GM19351 (cell line): ENCODE results near the gene EXOC3L1.

Source experiments
- ATAC-seq: cut with Tn5 transposase; IDR thresholded peaks from one replicate; pipeline ENCODE4 v1.9.1; 2021; ENCODE audit warnings: mild to moderate bottlenecking, moderate library complexity; ENCODE audit not compliant: unreplicated experiment

Gene EXOC3L1

GRCh38 chr16:67183627-67184452 lies 6.1 kb downstream of the EXOC3L1 start, which contains the start of gene MATCAP1:
TSS of gene MATCAP1 (minus strand) at chr16:67183963. CDS start at chr16:67180610, 3,353 bp downstream.
- peak; percentile 92 for ATAC-seq

GRCh38 chr16:67183284-67183626 lies 6.7 kb downstream of the EXOC3L1 start:
- ATAC-seq = no peak

- no peak for ATAC-seq
Measured at GRCh38 chr16:67182288-67182687, 7.6 kb downstream of the EXOC3L1 start.

DNA sequence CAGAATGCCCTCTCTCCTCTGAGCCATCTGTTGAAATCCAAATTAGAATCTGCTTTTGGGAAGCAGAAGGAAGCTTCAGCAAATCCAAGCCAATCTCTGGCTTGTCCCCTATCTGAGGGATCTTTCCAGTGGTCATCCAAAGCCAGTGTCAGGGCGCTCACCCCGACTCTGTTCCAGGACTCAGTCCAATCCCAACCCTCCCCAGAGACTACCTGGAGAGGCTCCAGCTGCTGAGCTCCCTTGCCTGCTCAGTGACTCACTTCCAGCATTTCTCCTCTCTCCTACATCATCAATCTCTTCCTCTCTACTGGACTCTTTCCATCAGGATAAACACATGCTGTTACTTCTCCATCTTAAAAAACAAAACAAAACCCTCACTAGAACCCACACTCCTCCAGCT lies 8.6 kb downstream of the EXOC3L1 start:
- no peak for ATAC-seq

DNA sequence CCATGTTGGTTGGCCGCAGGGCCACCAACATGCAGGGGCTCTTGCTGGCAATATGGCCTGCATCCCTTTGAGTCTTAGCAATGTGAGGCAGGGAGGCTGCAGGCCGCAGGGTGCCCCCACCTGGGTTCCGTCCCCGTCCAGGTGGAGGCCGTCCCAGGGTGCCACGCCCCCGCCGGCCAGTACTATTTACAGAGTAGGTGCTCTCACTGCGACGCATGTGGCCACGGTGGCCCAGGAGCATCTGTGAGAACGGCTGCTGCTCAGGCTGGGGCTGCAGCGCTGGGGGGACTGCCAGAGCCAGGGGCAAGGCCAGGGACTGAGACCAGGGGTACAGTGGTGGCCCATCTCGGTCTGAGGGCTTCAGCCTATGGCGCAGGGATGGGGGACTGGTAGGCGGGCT lies 9.8 kb downstream of the EXOC3L1 start:
- no peak for ATAC-seq

- no peak for ATAC-seq
Measured at GRCh38 chr16:67179421-67180080, 10.4 kb downstream of the EXOC3L1 start.

DNA sequence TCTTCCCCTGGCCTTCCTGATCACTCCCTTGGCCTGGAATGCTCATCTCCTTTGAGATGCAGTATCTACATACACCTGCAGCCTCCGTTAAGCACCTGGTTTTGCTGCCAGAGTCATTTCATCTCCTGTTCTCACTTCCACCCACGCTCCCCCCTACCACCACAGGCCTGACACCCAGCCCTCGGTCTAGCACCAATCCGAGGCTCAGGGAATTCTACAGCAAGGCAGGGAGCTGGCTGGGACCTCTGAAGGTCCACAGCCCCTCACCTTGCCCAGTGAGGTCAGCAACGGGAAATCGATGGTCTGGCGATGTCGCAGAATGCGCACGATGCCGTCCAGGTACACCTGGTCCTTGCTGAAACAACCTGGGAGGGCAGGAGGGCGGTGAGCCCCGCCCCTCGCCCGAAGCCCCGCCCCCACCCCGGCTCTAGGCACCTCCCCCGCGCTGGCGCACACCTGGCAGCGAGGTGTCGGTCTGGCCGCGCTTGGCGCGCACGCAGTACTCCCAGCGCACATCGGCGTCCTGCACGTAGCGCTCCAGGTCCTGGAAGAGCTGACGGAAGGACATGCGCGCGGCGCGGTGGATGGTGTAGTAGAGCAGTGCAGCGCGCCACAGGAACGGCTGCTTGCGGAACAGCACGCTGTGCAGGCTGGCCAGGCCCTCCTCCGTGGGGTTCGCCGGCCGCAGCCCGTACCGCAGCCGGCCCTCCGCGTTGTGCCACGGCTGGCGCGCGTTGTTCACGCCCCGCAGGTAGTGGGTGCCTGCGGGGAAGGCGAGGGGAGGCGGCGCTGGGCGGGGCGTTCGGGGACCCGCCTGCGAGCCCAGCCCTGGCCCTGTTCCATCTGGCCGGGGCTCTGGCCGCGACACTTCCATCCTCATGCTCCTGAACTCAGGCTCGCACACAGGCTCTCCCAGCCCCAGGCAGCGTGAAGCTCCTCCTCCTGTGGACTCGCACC lies 11.9 kb downstream of the EXOC3L1 start:
- no peak for ATAC-seq

- no peak for ATAC-seq
Measured at GRCh38 chr16:67176662-67177061, 13.3 kb downstream of the EXOC3L1 start.

- ATAC-seq = no peak
Measured at GRCh38 chr16:67174706-67175231, 15.2 kb downstream of the EXOC3L1 start.

GRCh38 chr16:67173808-67174705 lies 15.9 kb downstream of the EXOC3L1 start:
- peak; percentile 44 for ATAC-seq

DNA sequence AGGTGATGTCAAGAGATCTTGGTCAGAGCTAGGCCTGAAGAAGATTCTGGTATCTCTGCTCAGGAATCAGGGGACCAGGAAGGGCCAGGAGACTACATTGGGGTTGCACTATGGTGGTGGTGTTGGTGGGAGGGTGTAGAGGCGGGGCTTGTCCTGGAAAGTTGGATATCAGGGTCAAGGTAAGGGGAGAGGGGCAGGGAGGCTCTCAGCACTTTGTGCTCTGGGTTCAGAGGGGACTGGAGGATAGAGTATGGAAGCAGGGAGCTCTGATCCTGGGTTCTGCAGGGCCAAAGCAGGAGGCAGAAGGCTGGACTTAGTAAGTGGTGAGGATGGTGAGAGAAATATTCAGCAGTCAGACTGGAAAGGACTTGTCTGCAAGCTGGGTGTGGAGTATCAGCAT lies 16.6 kb downstream of the EXOC3L1 start:
- no peak for ATAC-seq

DNA sequence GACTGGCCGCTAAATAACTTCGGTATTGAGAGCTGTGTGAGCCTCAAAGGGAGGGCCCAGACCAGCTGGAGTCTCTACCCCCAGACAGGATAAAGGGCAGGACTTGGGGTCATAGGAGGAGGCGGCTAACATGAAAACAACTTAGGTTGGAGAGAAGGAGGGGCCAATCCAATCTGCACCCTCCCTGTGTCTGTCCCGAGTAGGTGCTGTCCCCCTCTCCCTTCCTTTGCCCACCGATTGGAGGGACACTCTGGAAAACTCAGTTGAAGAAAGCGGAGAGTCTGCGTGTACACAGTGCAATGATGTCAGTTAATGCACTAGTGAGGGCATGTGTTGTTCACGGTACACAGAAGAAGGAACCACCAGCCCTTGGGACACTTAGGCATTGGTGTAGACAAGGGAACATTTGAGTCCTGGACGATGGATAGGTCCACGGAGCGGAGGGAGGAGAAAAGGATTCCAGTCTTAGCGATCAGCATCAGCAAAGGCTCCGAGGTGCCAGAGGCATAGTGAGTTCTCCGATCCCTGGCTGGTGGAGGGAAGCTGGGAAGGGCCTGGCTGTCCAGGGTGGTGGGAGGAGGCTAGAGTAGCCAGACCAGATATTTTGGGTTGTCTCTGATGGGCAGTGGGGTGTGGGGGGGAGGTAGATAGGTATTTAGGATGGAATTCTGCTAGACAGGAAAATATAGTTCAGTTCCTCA lies 18.8 kb downstream of the EXOC3L1 start:
- ATAC-seq = no peak

- no peak for ATAC-seq
Measured at GRCh38 chr16:67170168-67170948, 19.6 kb downstream of the EXOC3L1 start, which contains the start of gene NOL3. TSS of gene NOL3 (plus strand) at chr16:67170538.

- ATAC-seq = no peak
Measured at GRCh38 chr16:67169642-67170167, 20.2 kb downstream of the EXOC3L1 start.

DNA sequence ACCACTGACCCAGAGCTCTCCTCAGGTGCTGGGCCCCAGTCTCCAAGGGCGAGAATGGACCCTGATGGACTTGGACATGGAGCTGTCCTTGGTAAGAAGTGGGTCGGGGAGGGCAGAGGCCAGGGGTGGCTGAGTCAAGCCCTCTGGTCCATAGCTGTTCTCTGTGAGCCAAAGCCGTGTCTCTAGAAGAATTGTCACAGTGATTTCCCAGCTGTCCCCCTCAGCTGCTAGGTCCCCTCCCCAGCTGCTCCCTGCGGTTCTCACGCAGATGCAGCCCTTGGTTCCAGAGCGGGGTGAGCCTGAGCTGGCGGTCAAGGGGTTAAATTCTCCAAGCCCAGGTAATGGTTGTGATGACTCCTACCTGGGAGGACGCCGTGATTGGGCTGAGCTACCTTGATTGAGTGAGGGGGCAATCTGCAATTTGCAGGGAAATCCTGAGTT lies 20.9 kb downstream of the EXOC3L1 start:
- no peak for ATAC-seq

GRCh38 chr16:67167588-67167987 lies 22.3 kb downstream of the EXOC3L1 start:
- ATAC-seq = no peak

DNA sequence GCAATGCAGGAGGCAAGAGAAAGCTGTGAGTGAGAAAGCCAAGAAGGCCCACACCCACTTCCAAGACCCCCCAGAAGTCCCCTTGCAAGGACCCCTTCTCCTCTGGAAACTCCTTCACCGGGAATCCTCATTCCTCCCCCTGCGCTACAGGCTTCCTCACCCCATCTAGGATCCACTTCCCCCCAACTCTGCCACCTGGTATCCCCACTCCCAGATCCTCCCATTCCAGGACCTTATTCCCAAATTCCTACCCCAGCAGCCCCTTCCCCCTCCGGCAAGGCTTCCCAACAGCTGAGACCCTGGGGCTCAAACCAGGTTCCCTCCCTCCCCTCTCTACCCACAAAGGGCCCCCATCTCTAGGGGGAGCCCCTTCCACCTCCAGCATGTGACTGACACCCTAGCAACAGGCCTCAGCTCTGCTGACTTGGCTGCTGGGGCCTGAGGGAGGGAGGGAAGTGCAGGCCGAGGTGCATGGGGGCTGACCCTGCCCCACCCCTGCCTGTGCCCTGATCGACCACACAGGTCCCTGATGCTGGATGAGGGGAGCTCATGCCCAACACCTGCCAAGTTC lies 23.3 kb downstream of the EXOC3L1 start:
- no peak for ATAC-seq

DNA sequence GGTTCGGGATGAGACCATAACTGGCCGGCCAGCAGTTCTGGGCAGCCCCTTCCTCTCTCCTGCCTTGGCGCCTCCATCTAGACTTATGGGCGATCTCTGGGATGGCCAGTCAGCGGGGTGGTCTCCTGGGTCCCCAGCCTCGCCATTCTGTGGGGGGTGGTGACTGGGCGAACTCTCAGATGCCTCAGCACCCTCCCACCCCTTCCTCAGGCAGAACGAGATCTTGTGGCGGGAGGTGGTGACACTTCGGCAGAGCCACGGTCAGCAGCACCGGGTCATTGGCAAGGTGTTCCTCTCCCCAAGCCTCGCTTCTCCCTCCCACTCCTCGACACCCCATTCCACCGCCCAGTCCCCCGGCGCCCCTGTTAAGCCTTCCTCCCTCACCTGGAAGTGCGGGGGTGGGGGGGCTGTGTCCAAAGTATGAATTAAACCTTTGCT lies 23.8 kb downstream of the EXOC3L1 start:
- ATAC-seq = no peak
